Mesenchymal stem cell (in vitro differentiated cells and primary cell): ENCODE data around the gene ORM1.

Experiments used
- DNase-seq: peaks from one replicate; pipeline ENCODE4 v3.0.0-alpha.2; 2013
- H2AFZ ChIP-seq: one replicate; pipeline ENCODE4 v1.6.1; 2013; ENCODE audit warnings: low read depth, mild to moderate bottlenecking, control low read depth, inconsistent platforms, low read length, moderate library complexity
- H2AK5ac ChIP-seq: 2 replicates; pipeline ENCODE4 v1.6.1; 2013; ENCODE audit warnings: low read length, moderate library complexity, mild to moderate bottlenecking, inconsistent platforms; ENCODE audit not compliant: severe bottlenecking
- H2BK120ac ChIP-seq: one replicate; pipeline ENCODE4 v1.6.1; 2013; ENCODE audit warnings: low read depth, mild to moderate bottlenecking, inconsistent platforms, low read length, moderate library complexity
- H2BK12ac ChIP-seq, 2 experiments: one replicate each; pipeline ENCODE4 v1.6.1; 2013; ENCODE audit warnings: inconsistent platforms in 2 of 2, low read length in 2 of 2, mild to moderate bottlenecking in 2 of 2, moderate library complexity in 2 of 2, control low read depth in 1 of 2
- H2BK15ac ChIP-seq: one replicate; pipeline ENCODE4 v1.6.1; 2013; ENCODE audit warnings: mild to moderate bottlenecking, low read depth, inconsistent platforms; ENCODE audit not compliant: poor library complexity, severe bottlenecking
- H2BK5ac ChIP-seq: 2 replicates; pipeline ENCODE4 v1.6.1; 2013; ENCODE audit warnings: low read depth, mild to moderate bottlenecking, low read length, control low read depth, inconsistent platforms; ENCODE audit not compliant: poor library complexity, severe bottlenecking
- H3K14ac ChIP-seq, 2 experiments: one replicate each; pipeline ENCODE4 v1.6.1; 2013; ENCODE audit warnings: inconsistent platforms in 2 of 2, low read length in 2 of 2, control low read depth in 1 of 2, mild to moderate bottlenecking in 1 of 2, moderate library complexity in 1 of 2
- H3K18ac ChIP-seq, 2 experiments: one replicate each; pipeline ENCODE4 v1.6.1; 2013; ENCODE audit warnings: inconsistent platforms in 2 of 2, low read length in 2 of 2, control low read depth in 1 of 2, low read depth in 1 of 2, mild to moderate bottlenecking in 1 of 2
- H3K23ac ChIP-seq, 2 experiments: one replicate each; pipeline ENCODE4 v1.6.1; 2013; ENCODE audit warnings: inconsistent platforms in 2 of 2, low read length in 2 of 2, mild to moderate bottlenecking in 2 of 2, moderate library complexity in 2 of 2, control low read depth in 1 of 2
- H3K27ac ChIP-seq: 2 replicates; pipeline ENCODE4 v1.5.1; 2013; ENCODE audit warnings: mild to moderate bottlenecking, moderate library complexity, low read length, control low read depth, inconsistent platforms; ENCODE audit not compliant: poor library complexity, severe bottlenecking
- H3K27me3 ChIP-seq, 2 experiments: 2 replicates each; pipeline versions ENCODE4 v1.6.1 to v1.7.0; 2013; ENCODE audit warnings: low read length in 2 of 2, mild to moderate bottlenecking in 2 of 2, moderate library complexity in 2 of 2, control low read depth in 1 of 2, inconsistent platforms in 1 of 2; ENCODE audit not compliant: control insufficient read depth in 1 of 2, insufficient read depth in 1 of 2
- H3K36me3 ChIP-seq, 2 experiments: 2 replicates each; pipeline versions ENCODE4 v1.6.1 to v1.7.0; 2013; ENCODE audit warnings: low read length in 2 of 2, control low read depth in 1 of 2, inconsistent platforms in 1 of 2, low read depth in 1 of 2, mild to moderate bottlenecking in 1 of 2; ENCODE audit not compliant: insufficient read depth in 2 of 2, control insufficient read depth in 1 of 2
- H3K4ac ChIP-seq, 2 experiments: one replicate each; pipeline ENCODE4 v1.6.1; 2013; ENCODE audit warnings: inconsistent platforms in 2 of 2, low read length in 2 of 2, mild to moderate bottlenecking in 2 of 2, moderate library complexity in 2 of 2, control low read depth in 1 of 2, low read depth in 1 of 2
- H3K4me1 ChIP-seq: 2 replicates; pipeline ENCODE4 v1.6.1; 2013; ENCODE audit warnings: low read depth, low read length, control low read depth; ENCODE audit not compliant: control insufficient read depth, insufficient read depth
- H3K4me2 ChIP-seq: 2 replicates; pipeline ENCODE4 v1.6.1; 2013; ENCODE audit warnings: low read length, mild to moderate bottlenecking, inconsistent platforms; ENCODE audit not compliant: poor library complexity, severe bottlenecking
- H3K4me3 ChIP-seq, 2 experiments: 2 replicates each; pipeline versions ENCODE4 v1.5.1 to v1.7.0; 2013; ENCODE audit warnings: low read length in 2 of 2, mild to moderate bottlenecking in 2 of 2, control low read depth in 1 of 2, low read depth in 1 of 2; ENCODE audit not compliant: insufficient read depth in 1 of 2
- H3K79me1 ChIP-seq: replicated peaks from 2 replicates; pipeline ENCODE4 v1.6.1; 2013; ENCODE audit warnings: mild to moderate bottlenecking, control low read depth, low read length, inconsistent platforms; ENCODE audit not compliant: poor library complexity, severe bottlenecking
- H3K9ac ChIP-seq: 2 replicates; pipeline ENCODE4 v1.7.0; 2013; ENCODE audit warnings: mild to moderate bottlenecking, low read length, moderate library complexity
- H3K9me3 ChIP-seq: 2 replicates; pipeline ENCODE4 v1.7.0; 2013; ENCODE audit warnings: mild to moderate bottlenecking, low read length; ENCODE audit not compliant: control insufficient read depth
- H4K8ac ChIP-seq: one replicate; pipeline ENCODE4 v1.6.1; 2013; ENCODE audit warnings: inconsistent platforms, mild to moderate bottlenecking, low read length, moderate library complexity
- H4K91ac ChIP-seq: one replicate; pipeline ENCODE4 v1.6.1; 2013; ENCODE audit warnings: mild to moderate bottlenecking, low read length, inconsistent platforms
- WGBS: methylation state at CpG from one replicate; pipeline ENCODE4 v1.1.7; 2013; ENCODE audit warnings: mixed read lengths; 5-methylcytosine and 5-hydroxymethylcytosine counted together

ORM1 gene

DNA sequence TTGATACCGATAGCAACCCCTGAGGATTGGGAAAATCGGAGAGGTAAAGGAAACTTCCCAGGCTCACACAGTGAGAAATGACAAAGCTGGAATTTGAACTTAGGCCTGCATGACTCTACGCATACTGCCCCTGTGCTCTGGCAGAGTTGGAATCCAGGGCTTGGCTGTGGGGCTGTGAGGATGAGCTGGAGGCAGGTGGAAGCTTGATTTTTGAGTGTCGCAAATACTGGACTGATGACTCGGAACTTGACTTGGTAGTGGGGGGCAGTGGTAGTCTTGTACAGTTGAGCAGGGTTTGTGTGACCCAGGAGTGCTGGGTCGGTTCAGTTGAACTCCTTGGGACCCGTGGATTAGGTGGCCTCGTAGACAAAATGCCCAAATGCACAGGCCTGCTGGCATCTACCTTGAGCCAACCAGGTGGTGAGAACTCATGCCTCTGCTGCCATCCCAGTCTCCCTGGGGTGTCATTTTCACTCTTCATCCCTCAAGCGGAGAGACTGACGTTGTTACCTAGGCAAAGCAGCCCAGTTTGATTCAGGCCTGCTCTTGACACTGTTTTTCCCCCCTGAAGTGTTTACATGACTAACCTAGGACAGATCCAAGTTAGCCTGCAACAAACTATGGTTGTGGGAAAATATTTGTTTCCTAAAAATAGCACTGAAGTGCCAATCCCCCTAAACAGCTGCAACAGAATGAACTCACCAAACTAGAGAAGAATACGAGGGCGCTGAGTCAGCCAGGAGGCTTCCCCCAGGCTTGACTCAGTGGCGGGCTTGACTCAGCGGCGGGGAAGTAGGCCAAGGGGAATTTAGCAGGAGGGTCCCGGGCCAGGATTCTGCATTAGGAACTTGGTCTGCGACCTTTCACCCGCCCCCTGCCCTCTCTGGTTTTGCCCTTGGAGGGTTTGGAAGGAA lies 45.7 kb upstream of the ORM1 start:
- peak overlapping the region; percentile 58 for H3K27ac ChIP-seq
- peak overlapping the region; percentile 13 to 47 for H3K4ac ChIP-seq
- H3K9me3 ChIP-seq: no peaks in the 10 kb centered on the region
- H3K4me3 ChIP-seq: no peak overlapping the region
- H3K36me3 ChIP-seq: peaks cover 3 to 26% of the 10 kb centered on the region in 2 experiments
- no peak overlapping the region for H2AFZ ChIP-seq
- H2BK5ac ChIP-seq: no peak overlapping the region
- peak overlapping the region in 1 of 2 experiments; percentile 4 for H2BK12ac ChIP-seq
- no peaks in the 10 kb centered on the region for H3K79me1 ChIP-seq
- peak overlapping the region; percentile 2 to 42 for H3K18ac ChIP-seq
- no peak overlapping the region for H2BK15ac ChIP-seq
- H3K4me1 ChIP-seq: peaks cover 49% of the 10 kb centered on the region
- DNase-seq: peak; percentile 99
- no peak overlapping the region for H2BK120ac ChIP-seq
- peak overlapping the region; percentile 43 for H4K8ac ChIP-seq
- no peaks in the 10 kb centered on the region for H3K27me3 ChIP-seq
- WGBS: 34% methylated on average over 17 of the region's 18 CpGs
- no peak overlapping the region for H3K14ac ChIP-seq
- no peak overlapping the region for H3K23ac ChIP-seq
- H3K4me2 ChIP-seq: no peak overlapping the region
- peak overlapping the region; percentile 37 for H2AK5ac ChIP-seq
- H4K91ac ChIP-seq: peak overlapping the region; percentile 14
- H3K9ac ChIP-seq: peak overlapping the region; percentile 46

DNA sequence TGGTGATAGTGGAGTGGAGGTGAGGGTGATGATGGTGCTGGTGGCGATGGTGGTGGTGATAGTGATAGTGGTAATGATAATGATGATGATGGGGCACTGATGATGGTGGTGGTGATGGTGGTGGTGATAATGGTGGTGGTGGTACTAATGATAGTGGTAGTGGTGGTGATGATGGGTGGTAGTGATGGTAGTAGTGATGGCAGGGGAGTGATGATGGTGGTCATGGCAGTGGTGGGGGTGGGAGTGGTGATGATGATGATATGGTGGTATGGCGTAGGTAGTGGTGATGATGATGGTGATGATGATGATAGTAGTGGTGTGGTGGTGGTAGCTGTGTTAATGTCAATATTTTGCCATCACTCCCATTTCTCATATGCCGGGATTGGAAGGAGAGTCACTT lies 44.5 kb upstream of the ORM1 start:
- Histone ChIP-seq H3K4ac (no peak overlapping the region), H3K4me1 (peaks cover 58% of the 10 kb centered on the region), H2BK12ac (peak overlapping the region in 1 of 2 experiments; percentile 40), H3K9ac (no peak overlapping the region), H3K4me3 (no peak overlapping the region), H3K18ac (peak overlapping the region in 1 of 2 experiments; percentile 49), H2BK120ac (no peak overlapping the region), H3K79me1 (no peaks in the 10 kb centered on the region), H3K23ac (no peak overlapping the region), H2AK5ac (peak overlapping the region; percentile 31), H2BK5ac (no peak overlapping the region), H3K4me2 (no peak overlapping the region), H3K36me3 (peaks cover 3 to 30% of the 10 kb centered on the region in 2 experiments), H3K9me3 (no peaks in the 10 kb centered on the region), H3K27ac (peak overlapping the region; percentile 90), H2AFZ (no peak overlapping the region), H4K8ac (peak overlapping the region; percentile 66), H4K91ac (peak overlapping the region; percentile 1), H2BK15ac (no peak overlapping the region), H3K14ac (no peak overlapping the region), H3K27me3 (no peaks in the 10 kb centered on the region)
- WGBS: 79% methylated on average over 3 of the region's 3 CpGs
- no peak for DNase-seq

DNA sequence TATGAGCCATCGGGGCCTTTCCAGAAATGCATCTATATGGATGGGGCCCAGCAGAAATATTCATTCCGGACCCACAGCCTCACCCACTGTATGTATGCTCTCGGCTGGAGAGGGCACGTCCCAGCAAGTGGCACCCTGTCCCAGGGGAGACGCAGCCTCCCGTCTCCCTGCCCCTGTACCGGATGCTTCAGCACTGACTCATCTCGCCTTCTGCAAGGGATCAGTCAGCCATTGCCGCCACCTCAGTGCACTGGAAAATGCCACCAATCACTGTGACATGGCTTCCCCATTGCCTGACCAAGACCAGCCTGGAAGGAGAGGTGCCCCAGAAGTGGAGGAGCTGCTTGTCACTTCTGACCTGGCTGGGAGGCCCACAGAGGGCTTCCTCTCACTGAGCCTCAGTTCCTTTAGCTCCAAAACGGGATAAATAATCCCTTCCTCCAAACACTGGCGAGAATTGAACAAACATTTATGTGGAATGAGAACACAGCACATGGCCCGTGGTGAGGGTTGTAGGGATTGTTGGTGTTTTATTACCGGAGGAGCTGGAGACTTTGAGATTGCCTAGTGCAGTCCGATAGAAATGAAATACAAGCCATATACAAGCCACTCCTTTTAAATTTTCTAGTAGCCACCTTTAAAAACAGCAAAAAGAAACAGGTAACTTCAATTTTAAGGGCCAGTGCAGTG lies 43.9 kb upstream of the ORM1 start:
- 42% methylated on average over 9 of the region's 14 CpGs for WGBS

GRCh38 chr9:114279693-114280092 lies 43.2 kb upstream of the ORM1 start:
- H3K23ac ChIP-seq: no peak overlapping the region
- no peak overlapping the region for H2BK15ac ChIP-seq
- WGBS: 100% methylated on average over 2 of the region's 3 CpGs
- DNase-seq: no peak
- no peak overlapping the region for H2BK5ac ChIP-seq
- H3K36me3 ChIP-seq: peaks cover 3 to 39% of the 10 kb centered on the region in 2 experiments
- H3K4me3 ChIP-seq: no peak overlapping the region
- H3K4me2 ChIP-seq: no peak overlapping the region
- no peak overlapping the region for H2BK120ac ChIP-seq
- no peak overlapping the region for H3K4ac ChIP-seq
- H2BK12ac ChIP-seq: no peak overlapping the region
- H2AFZ ChIP-seq: no peak overlapping the region
- H3K9ac ChIP-seq: no peak overlapping the region
- no peak overlapping the region for H4K91ac ChIP-seq
- no peaks in the 10 kb centered on the region for H3K27me3 ChIP-seq
- no peak overlapping the region for H3K18ac ChIP-seq
- H3K14ac ChIP-seq: no peak overlapping the region
- H3K27ac ChIP-seq: no peak overlapping the region
- peaks cover 4% of the 10 kb centered on the region for H3K79me1 ChIP-seq
- H4K8ac ChIP-seq: no peak overlapping the region
- no peaks in the 10 kb centered on the region for H3K9me3 ChIP-seq
- no peak overlapping the region for H2AK5ac ChIP-seq
- peaks cover 66% of the 10 kb centered on the region for H3K4me1 ChIP-seq

More for the DNA sequence above, 43.9 kb upstream of the ORM1 start:
- Histone ChIP-seq H2BK120ac (no peak overlapping the region), H2BK15ac (no peak overlapping the region), H3K27me3 (no peaks in the 10 kb centered on the region), H4K91ac (peak overlapping the region; percentile 41), H3K4me1 (peaks cover 60% of the 10 kb centered on the region), H2BK5ac (no peak overlapping the region), H3K18ac (peak overlapping the region; percentile 58 to 73), H3K4me2 (no peak overlapping the region), H3K4me3 (no peak overlapping the region), H3K9me3 (no peaks in the 10 kb centered on the region), H3K23ac (no peak overlapping the region), H3K79me1 (peaks cover 2% of the 10 kb centered on the region), H3K4ac (peak overlapping the region; percentile 17 to 35), H2AFZ (no peak overlapping the region), H4K8ac (peak overlapping the region; percentile 27), H3K27ac (peak overlapping the region; percentile 90), H2BK12ac (peak overlapping the region in 1 of 2 experiments; percentile 17), H3K14ac (peak overlapping the region in 1 of 2 experiments; percentile 47), H3K36me3 (peaks cover 3 to 32% of the 10 kb centered on the region in 2 experiments), H2AK5ac (peak overlapping the region; percentile 73), H3K9ac (no peak overlapping the region)
- DNase-seq: peak; percentile 85
